HUES64 (cell line): ENCODE results near the gene MAGOHB.
"Not testable (repeated sequence)": the region's sequence is repeated elsewhere in the genome, so short reads cannot be mapped to it uniquely, and the experiment has no call there.

ENCODE experiments used
- H3K27ac ChIP-seq: 2 replicates; pipeline ENCODE4 v1.7.0; 2013; ENCODE audit warnings: low read depth, low read length, inconsistent platforms
- H3K27me3 ChIP-seq: 2 replicates; pipeline ENCODE4 v1.6.1; 2013; ENCODE audit warnings: mild to moderate bottlenecking, low read length; ENCODE audit not compliant: insufficient read depth
- H3K36me3 ChIP-seq: 2 replicates; pipeline ENCODE4 v1.6.1; 2013; ENCODE audit warnings: mild to moderate bottlenecking, low read length; ENCODE audit not compliant: insufficient read depth
- H3K4me1 ChIP-seq: 2 replicates; pipeline ENCODE4 v1.6.1; 2013; ENCODE audit warnings: mild to moderate bottlenecking, low read length, moderate library complexity; ENCODE audit not compliant: insufficient read depth
- H3K4me3 ChIP-seq: 2 replicates; pipeline ENCODE4 v1.5.1; 2013; ENCODE audit warnings: mild to moderate bottlenecking, low read length, moderate library complexity
- H3K9ac ChIP-seq: 2 replicates; pipeline ENCODE4 v1.6.1; 2013; ENCODE audit warnings: mild to moderate bottlenecking, low read depth, low read length
- H3K9me3 ChIP-seq: 2 replicates; pipeline ENCODE4 v1.6.1; 2013; ENCODE audit warnings: low read depth, low read length; ENCODE audit not compliant: insufficient read depth
- WGBS: fragments of 150-250, 120-280 bp; methylation state at CpG from one replicate; pipeline ENCODE4 v1.1.7; 2013; ENCODE audit warnings: missing lambda C conversion rate; 5-methylcytosine and 5-hydroxymethylcytosine counted together

MAGOHB gene

GRCh38 chr12:10574307-10574706 lies 39.1 kb downstream of the MAGOHB start:
- Histone ChIP-seq H3K27me3 (no peaks in the 10 kb centered on the region), H3K27ac (no peak overlapping the region), H3K4me3 (no peak overlapping the region), H3K9ac (no peak overlapping the region), H3K4me1 (peaks cover 20% of the 10 kb centered on the region), H3K9me3 (no peaks in the 10 kb centered on the region), H3K36me3 (no peaks in the 10 kb centered on the region)
- WGBS = 96% methylated on average over 2 of the region's 2 CpGs

- H3K27ac ChIP-seq = not testable (repeated sequence)
Observed at GRCh38 chr12:10572021-10572490, 41.4 kb downstream of the MAGOHB start.

GRCh38 chr12:10571141-10571540 lies 42.3 kb downstream of the MAGOHB start:
- H3K9ac ChIP-seq = no peak overlapping the region
- H3K9me3 ChIP-seq = no peaks in the 10 kb centered on the region
- no peak overlapping the region for H3K27ac ChIP-seq
- WGBS = 91% methylated on average over 10 of the region's 11 CpGs
- H3K27me3 ChIP-seq = no peaks in the 10 kb centered on the region
- H3K4me1 ChIP-seq = peaks cover 15% of the 10 kb centered on the region
- H3K4me3 ChIP-seq = no peak overlapping the region
- H3K36me3 ChIP-seq = no peaks in the 10 kb centered on the region

More at GRCh38 chr12:10572021-10572490, 41.4 kb downstream of the MAGOHB start:
- not testable (repeated sequence) for H3K4me3 ChIP-seq, H3K36me3 ChIP-seq, H3K9me3 ChIP-seq, H3K9ac ChIP-seq, H3K27me3 ChIP-seq
- H3K4me1 ChIP-seq = peaks cover 20% of the 10 kb centered on the region
- 81% methylated on average over 1 of the region's 3 CpGs for WGBS

GRCh38 chr12:10567813-10568212 lies 45.6 kb downstream of the MAGOHB start:
- no peak overlapping the region for H3K9ac ChIP-seq
- no peak overlapping the region for H3K4me3 ChIP-seq
- no peaks in the 10 kb centered on the region for H3K9me3 ChIP-seq
- H3K4me1 ChIP-seq = peaks cover 9% of the 10 kb centered on the region
- H3K27me3 ChIP-seq = no peaks in the 10 kb centered on the region
- no peak overlapping the region for H3K27ac ChIP-seq
- H3K36me3 ChIP-seq = no peaks in the 10 kb centered on the region
- 91% methylated on average over 3 of the region's 3 CpGs for WGBS

DNA sequence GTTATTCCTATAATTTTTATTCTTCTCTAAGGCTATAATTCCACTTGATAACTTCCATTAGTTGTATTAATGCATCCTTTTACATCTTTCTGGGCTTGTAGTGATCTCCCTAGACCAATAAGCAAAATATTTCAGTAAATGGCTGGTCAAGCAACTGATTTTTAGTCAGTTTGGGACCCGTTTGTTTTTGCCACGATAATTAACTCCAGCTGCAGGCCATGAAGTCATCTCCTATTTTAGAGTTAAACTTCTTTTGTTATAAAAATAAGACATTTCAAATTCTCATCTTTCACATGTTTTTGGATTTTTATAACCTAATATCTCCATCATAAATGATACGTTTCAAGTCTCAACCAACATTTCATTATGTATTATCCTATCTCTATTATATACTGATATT lies 49.4 kb downstream of the MAGOHB start:
- Histone ChIP-seq H3K9ac (no peak overlapping the region), H3K9me3 (no peaks in the 10 kb centered on the region), H3K27me3 (no peaks in the 10 kb centered on the region), H3K4me1 (no peaks in the 10 kb centered on the region), H3K27ac (no peak overlapping the region), H3K36me3 (no peaks in the 10 kb centered on the region), H3K4me3 (no peak overlapping the region)
- WGBS = 92% methylated on average over 2 of the region's 3 CpGs

GRCh38 chr12:10563002-10563401 lies 50.4 kb downstream of the MAGOHB start:
- H3K9me3 ChIP-seq = no peaks in the 10 kb centered on the region
- H3K4me1 ChIP-seq = 0 out of 2 replicates have a peak, but pooled peaks cover 4% of the 10 kb centered on the region
- H3K27me3 ChIP-seq = no peaks in the 10 kb centered on the region
- WGBS = 100% methylated on average over 1 of the region's 1 CpG
- H3K36me3 ChIP-seq = no peaks in the 10 kb centered on the region
- no peak overlapping the region for H3K27ac ChIP-seq
- H3K9ac ChIP-seq = no peak overlapping the region
- no peak overlapping the region for H3K4me3 ChIP-seq

DNA sequence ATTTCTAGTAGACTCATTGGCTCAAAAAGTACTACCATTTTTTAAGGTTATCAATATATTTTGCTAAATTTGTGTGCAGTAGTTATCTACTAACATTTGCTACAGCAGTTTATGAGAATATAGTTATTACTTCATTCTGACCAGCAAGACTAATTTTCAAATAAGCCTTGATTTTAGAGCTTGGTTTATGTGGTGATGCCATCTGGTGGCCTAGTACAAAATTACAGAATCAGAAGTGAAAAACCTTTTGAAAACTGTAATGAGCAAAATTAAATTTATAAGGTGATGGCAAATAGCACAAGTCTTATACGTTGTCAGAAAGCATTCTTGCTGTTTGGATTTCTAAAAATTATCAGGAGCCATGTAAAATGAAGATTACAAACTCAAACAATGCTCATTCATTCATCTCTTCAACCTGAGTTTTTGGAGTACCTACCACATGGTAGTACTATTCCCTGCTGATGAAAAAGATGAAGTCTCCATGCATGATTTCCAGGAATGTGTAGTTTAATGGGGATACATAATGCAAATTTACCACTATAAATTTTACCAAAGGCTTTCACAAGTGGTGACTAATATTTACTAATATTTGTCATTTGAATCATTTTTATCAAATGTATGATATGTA lies 51.0 kb downstream of the MAGOHB start:
- WGBS = 8% methylated on average over 1 of the region's 1 CpG
- Histone ChIP-seq H3K9ac (no peak overlapping the region), H3K4me3 (no peak overlapping the region)

GRCh38 chr12:10559244-10559643 lies 54.2 kb downstream of the MAGOHB start:
- H3K9ac ChIP-seq = no peak overlapping the region
- H3K27me3 ChIP-seq = no peaks in the 10 kb centered on the region
- 92% methylated on average over 2 of the region's 2 CpGs for WGBS
- H3K27ac ChIP-seq = no peak overlapping the region
- H3K4me3 ChIP-seq = no peak overlapping the region
- peaks cover 12% of the 10 kb centered on the region for H3K4me1 ChIP-seq
- no peaks in the 10 kb centered on the region for H3K9me3 ChIP-seq
- no peaks in the 10 kb centered on the region for H3K36me3 ChIP-seq

More for the DNA sequence above, 51.0 kb downstream of the MAGOHB start:
- H3K4me1 ChIP-seq = peaks cover 10% of the 10 kb centered on the region
- H3K36me3 ChIP-seq = no peaks in the 10 kb centered on the region
- no peak overlapping the region for H3K27ac ChIP-seq
- no peaks in the 10 kb centered on the region for H3K9me3 ChIP-seq
- no peaks in the 10 kb centered on the region for H3K27me3 ChIP-seq

- Histone ChIP-seq H3K4me1 (peaks cover 12% of the 10 kb centered on the region), H3K4me3 (no peak overlapping the region)
Observed at GRCh38 chr12:10558789-10559188, 54.6 kb downstream of the MAGOHB start.

DNA sequence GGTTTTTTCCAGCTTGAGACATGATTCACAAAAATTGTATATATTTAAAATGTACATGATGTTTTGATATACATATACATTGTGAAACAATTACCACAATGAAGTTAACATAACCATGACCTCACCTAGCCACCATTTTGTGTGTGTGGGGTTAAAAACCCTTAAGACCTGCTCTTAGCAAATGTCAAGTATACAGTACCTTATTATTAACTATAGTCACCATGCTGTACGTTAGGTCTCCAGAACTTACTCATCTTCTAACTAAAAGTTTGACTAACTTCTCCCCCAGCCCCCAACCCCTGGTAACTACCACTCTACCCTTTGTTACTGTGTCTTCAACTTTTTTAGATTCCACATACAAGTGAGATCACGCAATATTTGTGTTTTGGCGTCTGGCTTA lies 55.1 kb downstream of the MAGOHB start:
- no peak overlapping the region for H3K4me3 ChIP-seq
- WGBS = 95% methylated on average over 3 of the region's 3 CpGs
- H3K27ac ChIP-seq = no peak overlapping the region
- no peaks in the 10 kb centered on the region for H3K36me3 ChIP-seq
- H3K9ac ChIP-seq = no peak overlapping the region
- H3K27me3 ChIP-seq = no peaks in the 10 kb centered on the region
- H3K4me1 ChIP-seq = peaks cover 12% of the 10 kb centered on the region
- H3K9me3 ChIP-seq = no peaks in the 10 kb centered on the region

More at GRCh38 chr12:10558789-10559188, 54.6 kb downstream of the MAGOHB start:
- 99% methylated on average over 3 of the region's 3 CpGs for WGBS
- H3K27ac ChIP-seq = no peak overlapping the region
- H3K27me3 ChIP-seq = no peaks in the 10 kb centered on the region
- no peaks in the 10 kb centered on the region for H3K9me3 ChIP-seq
- no peaks in the 10 kb centered on the region for H3K36me3 ChIP-seq
- H3K9ac ChIP-seq = no peak overlapping the region

DNA sequence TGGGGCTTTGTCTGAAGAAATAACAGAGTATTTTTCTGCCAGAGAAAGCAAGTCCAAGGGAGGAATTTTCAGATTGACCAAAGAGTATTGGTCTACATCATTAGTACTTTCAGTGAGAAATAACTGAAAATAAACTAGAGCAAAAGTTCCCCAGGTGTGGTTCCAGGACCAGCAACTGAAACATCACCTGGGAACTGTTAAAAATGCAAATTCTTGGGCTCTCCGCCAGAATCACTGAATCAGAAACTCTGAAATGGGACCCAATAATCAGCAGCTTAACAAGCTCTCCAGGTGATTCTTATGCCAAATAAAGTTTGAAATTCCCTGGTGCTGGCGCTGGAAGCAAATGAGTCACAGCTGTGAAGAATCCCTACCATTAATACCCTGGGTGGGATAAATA lies 55.6 kb downstream of the MAGOHB start:
- Histone ChIP-seq H3K27me3 (no peaks in the 10 kb centered on the region), H3K4me1 (peaks cover 12% of the 10 kb centered on the region), H3K36me3 (no peaks in the 10 kb centered on the region), H3K27ac (no peak overlapping the region), H3K9ac (no peak overlapping the region), H3K4me3 (no peak overlapping the region), H3K9me3 (no peaks in the 10 kb centered on the region)
- 49% methylated on average over 2 of the region's 2 CpGs for WGBS

DNA sequence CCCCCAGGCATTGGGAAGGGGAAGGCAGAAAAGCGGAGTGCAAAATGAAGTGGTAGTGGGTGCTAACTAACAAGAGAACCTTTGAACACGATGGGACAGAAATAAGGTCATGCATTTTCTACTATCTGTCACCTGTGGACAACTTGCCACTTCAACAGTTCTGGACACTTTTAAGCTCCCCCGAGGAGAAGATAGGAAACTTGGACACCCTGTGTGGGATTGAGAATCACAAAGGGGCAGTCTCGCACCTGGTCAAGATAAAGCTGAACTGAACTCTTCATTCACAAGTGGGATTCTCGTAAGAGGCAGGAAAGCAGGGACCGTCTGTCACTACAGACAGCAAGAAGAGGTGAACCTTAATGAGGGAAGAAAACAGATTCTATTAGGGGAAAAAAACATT lies 56.1 kb downstream of the MAGOHB start:
- no peaks in the 10 kb centered on the region for H3K9me3 ChIP-seq
- H3K4me1 ChIP-seq = peaks cover 12% of the 10 kb centered on the region
- no peak overlapping the region for H3K9ac ChIP-seq
- no peak overlapping the region for H3K4me3 ChIP-seq
- H3K27me3 ChIP-seq = no peaks in the 10 kb centered on the region
- H3K27ac ChIP-seq = no peak overlapping the region
- 87% methylated on average over 6 of the region's 6 CpGs for WGBS
- H3K36me3 ChIP-seq = no peaks in the 10 kb centered on the region
